Gastrocnemius medialis (tissue), 4 donors: ENCODE results near the gene FMNL3. TPM values are rescaled to one million over a fixed set of nuclear protein-coding genes. Genes with fewer than 3 reads are reported as not detected.
A peak's percentile ranks its signal among the peaks of the same experiment; 100 is the strongest.

Experiments used
- ATAC-seq, 2 donors: fragments of 150-250 bp; one replicate each; pipeline ENCODE4 v1.9.1; 2016
- DNase-seq, 2 donors: peaks; one replicate each; pipeline ENCODE4 v3.0.0-alpha.2; 2019
- H3K27ac ChIP-seq, 4 donors: fragments of 200-600 bp; sonication (generic); 1 replicate in 1 of 4; 2 replicates in 3 of 4; pipeline ENCODE4 v1.5.1; 2016 to 2018; ENCODE audit warnings: mild to moderate bottlenecking in 2 of 4, moderate library complexity in 1 of 4
- H3K27me3 ChIP-seq, 3 donors: fragments of 200-600 bp; sonication (generic) in 2 of 3; 1 replicate in 1 of 3; 2 replicates in 2 of 3; pipeline versions ENCODE4 v1.5.1 to v1.6.0; 2016 to 2019; ENCODE audit warnings: mild to moderate bottlenecking in 1 of 3, moderate library complexity in 1 of 3
- H3K36me3 ChIP-seq, 2 donors: fragments of 200-600 bp; sonication (generic) in 1 of 2; one replicate each; pipeline ENCODE4 v1.5.1; 2017 to 2018
- H3K4me1 ChIP-seq, 2 donors: fragments of 200-600 bp; sonication (generic) in 1 of 2; one replicate each; pipeline ENCODE4 v1.5.1; 2016 to 2017; ENCODE audit warnings: mild to moderate bottlenecking in 2 of 2
- H3K4me3 ChIP-seq, 4 donors: fragments of 200-600 bp; sonication (generic) in 3 of 4; 1 replicate in 1 of 4; 2 replicates in 3 of 4; pipeline ENCODE4 v1.5.1; 2016 to 2019; ENCODE audit warnings: mild to moderate bottlenecking in 2 of 4
- H3K9me3 ChIP-seq, 3 donors: fragments of 200-600 bp; sonication (generic) in 2 of 3; 1 replicate in 1 of 3; 2 replicates in 2 of 3; pipeline ENCODE4 v1.5.1; 2016 to 2019
- POLR2A ChIP-seq, 2 donors: fragments of 450-650 bp; IDR thresholded peaks; one replicate each; pipeline ENCODE4 v1.6.1; 2017; ENCODE audit warnings: antibody characterized with exemption in 2 of 2, mild to moderate bottlenecking in 2 of 2, moderate library complexity in 2 of 2
- in situ Hi-C, 4 donors: fragments of 200-750 bp; cut with MboI; loops; one replicate each; pipeline versions ENCODE4 v1.15.0 to v1.8.0; 2017; ENCODE audit warnings: low sequenced_read_pairs in 4 of 4
- intact Hi-C: fragments of 100-400 bp; cut with DNase I; formaldehyde crosslinking; loops from one replicate; pipeline ENCODE4 v1.15.1; 2023; ENCODE audit warnings: low total_unique reads
- total RNA-seq, 4 donors: library from RNA; depleted of rRNA; stranded (reverse); fragments of >200 nt; gene quantifications; one replicate each; pipeline versions ENCODE4 v1.1.0 to v1.2.3, GENCODE V29; 2016
- TF ChIP-seq, protein P1 (sequence below), 5 experiments: fragments of 450-650 bp in 3 of 5; fragments of 200-600 bp in 2 of 5; sonication (generic) in 2 of 5; IDR thresholded peaks in 4 of 5; conservative IDR thresholded peaks in 1 of 5; 1 replicate in 4 of 5; 2 replicates in 1 of 5; pipeline ENCODE4 v1.5.1; 2016 to 2019; ENCODE audit warnings: antibody characterized with exemption in 5 of 5, mild to moderate bottlenecking in 3 of 5, moderate library complexity in 3 of 5

Gene FMNL3
- total RNA-seq, 4 donors from 2014 or later: 2.0 to 5.5 (median 4.9) TPM

DNA sequence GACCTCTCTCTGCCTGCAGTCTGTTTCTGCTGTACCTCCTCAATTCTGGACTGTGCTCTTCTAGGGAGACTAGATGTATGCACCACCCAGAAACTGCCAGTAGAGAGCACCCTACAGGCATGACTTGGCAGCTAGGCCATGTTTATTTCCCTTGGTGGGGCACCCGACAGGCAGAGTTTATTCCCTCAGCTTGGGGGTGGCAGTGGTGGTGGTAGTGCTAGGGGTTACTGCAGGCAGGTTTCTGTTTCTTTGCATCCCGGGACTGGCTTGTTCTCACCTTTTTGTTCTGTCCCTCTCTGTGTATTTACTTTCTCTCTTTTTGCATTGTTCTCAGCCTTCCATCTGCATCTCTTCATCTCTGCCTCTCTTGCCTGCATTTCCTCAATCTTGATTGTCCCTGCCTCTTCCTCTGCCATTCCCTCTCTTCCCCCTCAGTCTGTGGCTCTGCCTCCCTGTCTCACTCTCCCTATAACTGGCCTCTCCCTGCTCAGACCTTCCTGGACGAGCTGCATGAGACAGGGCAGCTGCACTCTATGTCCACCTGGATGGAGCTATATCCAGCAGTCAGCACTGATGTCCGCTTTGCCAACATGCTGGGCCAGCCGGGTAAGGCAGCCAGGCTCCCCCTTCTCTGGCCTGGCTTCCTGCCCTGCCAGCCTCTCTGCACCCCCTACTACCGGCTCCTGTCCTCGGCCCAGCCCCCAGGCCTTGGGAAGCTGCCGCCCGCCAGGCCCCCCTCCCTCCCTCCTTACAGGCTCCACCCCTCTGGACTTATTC, 70.0 kb downstream of the FMNL3 start:
- peak overlapping the region in 3 of 4 donors; percentile 10 to 39 (median 11) for H3K27ac ChIP-seq
- no peaks in the 10 kb centered on the region for H3K27me3 ChIP-seq
- TF ChIP-seq POLR2A (IDR thresholded peaks at IDR 0.05): no peak
- TF ChIP-seq, protein P1, sequence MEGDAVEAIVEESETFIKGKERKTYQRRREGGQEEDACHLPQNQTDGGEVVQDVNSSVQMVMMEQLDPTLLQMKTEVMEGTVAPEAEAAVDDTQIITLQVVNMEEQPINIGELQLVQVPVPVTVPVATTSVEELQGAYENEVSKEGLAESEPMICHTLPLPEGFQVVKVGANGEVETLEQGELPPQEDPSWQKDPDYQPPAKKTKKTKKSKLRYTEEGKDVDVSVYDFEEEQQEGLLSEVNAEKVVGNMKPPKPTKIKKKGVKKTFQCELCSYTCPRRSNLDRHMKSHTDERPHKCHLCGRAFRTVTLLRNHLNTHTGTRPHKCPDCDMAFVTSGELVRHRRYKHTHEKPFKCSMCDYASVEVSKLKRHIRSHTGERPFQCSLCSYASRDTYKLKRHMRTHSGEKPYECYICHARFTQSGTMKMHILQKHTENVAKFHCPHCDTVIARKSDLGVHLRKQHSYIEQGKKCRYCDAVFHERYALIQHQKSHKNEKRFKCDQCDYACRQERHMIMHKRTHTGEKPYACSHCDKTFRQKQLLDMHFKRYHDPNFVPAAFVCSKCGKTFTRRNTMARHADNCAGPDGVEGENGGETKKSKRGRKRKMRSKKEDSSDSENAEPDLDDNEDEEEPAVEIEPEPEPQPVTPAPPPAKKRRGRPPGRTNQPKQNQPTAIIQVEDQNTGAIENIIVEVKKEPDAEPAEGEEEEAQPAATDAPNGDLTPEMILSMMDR (IDR thresholded peaks at IDR 0.05 in 4 of 5, conservative IDR thresholded peaks at IDR 0.05 in 1 of 5): peak; percentile 44 to 69 (median 54)
- ATAC-seq: peak; percentile 80 to 81
- peak; percentile 14 to 49 for DNase-seq
- peaks cover 10 to 20% of the 10 kb centered on the region in 2 donors for H3K4me1 ChIP-seq
- peaks cover 0 to 30% of the 10 kb centered on the region in 2 donors for H3K36me3 ChIP-seq
- H3K9me3 ChIP-seq: no peaks in the 10 kb centered on the region
- intact Hi-C loops: loop anchor here (2.0 kb wide), 1 partner anchor 70 kb away; the partner anchor contains the start of gene FMNL3
- H3K4me3 ChIP-seq: no peak overlapping the region
- in situ Hi-C loops: no loop called here

DNA sequence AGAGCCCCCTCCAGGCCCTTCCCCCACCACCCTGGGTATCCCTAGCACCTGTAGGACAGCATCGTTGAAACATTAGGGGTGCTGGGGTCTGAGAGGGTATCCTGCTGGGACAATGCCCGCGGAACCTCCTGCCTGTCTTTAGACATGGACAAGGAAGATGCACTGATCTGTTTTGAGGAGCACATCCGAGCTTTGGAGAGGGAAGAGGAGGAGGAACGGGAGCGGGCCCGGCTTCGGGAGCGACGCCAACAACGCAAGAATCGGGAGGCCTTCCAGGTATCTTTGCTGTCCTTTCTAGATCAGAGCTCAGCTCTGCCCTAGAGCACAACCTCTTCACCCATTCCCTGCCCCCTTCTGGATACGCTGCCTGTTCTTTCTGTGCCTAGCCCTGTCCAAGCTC, 70.6 kb downstream of the FMNL3 start:
- in situ Hi-C loops (no loop called here), intact Hi-C loops (loop anchor here (2.0 kb wide), 1 partner anchor 70 kb away; the partner anchor contains the start of gene FMNL3)
- H3K4me3 ChIP-seq: no peak overlapping the region
- H3K9me3 ChIP-seq: no peaks in the 10 kb centered on the region
- H3K4me1 ChIP-seq: peaks cover 10 to 20% of the 10 kb centered on the region in 2 donors
- DNase-seq (no peak), ATAC-seq (no peak)
- H3K27me3 ChIP-seq: no peaks in the 10 kb centered on the region
- peaks cover 0 to 24% of the 10 kb centered on the region in 2 donors for H3K36me3 ChIP-seq
- TF ChIP-seq, protein P1 (IDR thresholded peaks at IDR 0.05 in 4 of 5, conservative IDR thresholded peaks at IDR 0.05 in 1 of 5): no peak
- no peak for TF ChIP-seq POLR2A (IDR thresholded peaks at IDR 0.05)
- H3K27ac ChIP-seq: peak overlapping the region in 1 of 4 donors; percentile 39

DNA sequence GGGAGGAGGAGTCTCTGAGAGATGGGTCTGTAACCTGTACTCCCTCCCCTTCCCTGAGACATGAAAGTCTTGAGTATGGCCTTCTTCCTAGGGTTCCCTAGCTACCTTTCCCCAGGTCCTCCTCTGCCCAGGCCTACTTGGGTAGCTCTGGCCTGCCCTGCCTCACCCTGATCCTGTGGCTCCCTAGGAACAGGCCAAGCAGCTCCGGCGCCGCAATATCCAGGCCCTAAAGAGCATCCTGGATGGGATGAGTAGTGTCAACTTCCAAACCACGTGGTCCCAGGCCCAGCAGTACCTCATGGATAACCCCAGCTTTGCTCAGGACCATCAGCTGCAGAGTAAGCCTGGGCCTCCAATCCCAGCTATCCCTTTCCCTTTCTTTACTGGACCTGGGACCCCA, 71.5 kb downstream of the FMNL3 start:
- Histone ChIP-seq H3K4me3 (no peak overlapping the region), H3K4me1 (peaks cover 9 to 15% of the 10 kb centered on the region in 2 donors), H3K36me3 (peaks cover 0 to 23% of the 10 kb centered on the region in 2 donors), H3K27me3 (no peaks in the 10 kb centered on the region), H3K27ac (no peak overlapping the region), H3K9me3 (no peaks in the 10 kb centered on the region)
- TF ChIP-seq, protein P1 (IDR thresholded peaks at IDR 0.05 in 4 of 5, conservative IDR thresholded peaks at IDR 0.05 in 1 of 5): no peak
- no peak for TF ChIP-seq POLR2A (IDR thresholded peaks at IDR 0.05)
- DNase-seq: no peak
- intact Hi-C loops (loop anchor here (2.0 kb wide), 1 partner anchor 71 kb away; the partner anchor contains the start of gene FMNL3), in situ Hi-C loops (no loop called here)
- ATAC-seq: no peak

DNA sequence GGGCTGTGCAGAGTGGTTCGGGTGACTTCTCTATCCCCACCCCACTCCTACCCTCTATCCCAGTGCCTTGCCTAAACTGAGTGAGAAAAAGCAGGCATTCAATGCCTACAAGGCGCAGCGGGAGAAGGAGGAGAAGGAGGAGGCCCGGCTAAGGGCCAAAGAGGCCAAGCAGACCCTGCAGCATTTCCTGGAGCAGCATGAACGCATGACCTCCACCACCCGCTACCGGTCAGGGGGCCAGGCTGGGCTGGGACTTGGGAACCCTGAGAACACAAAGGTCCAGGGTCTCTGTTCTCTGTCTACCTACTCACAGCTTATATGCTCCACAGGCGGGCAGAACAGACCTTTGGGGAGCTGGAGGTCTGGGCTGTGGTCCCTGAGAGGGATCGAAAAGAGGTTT, 72.2 kb downstream of the FMNL3 start:
- no peaks in the 10 kb centered on the region for H3K9me3 ChIP-seq
- ATAC-seq: no peak
- no peak for DNase-seq
- H3K27ac ChIP-seq: no peak overlapping the region
- H3K36me3 ChIP-seq: peaks cover 0 to 23% of the 10 kb centered on the region in 2 donors
- no peaks in the 10 kb centered on the region for H3K27me3 ChIP-seq
- H3K4me3 ChIP-seq: no peak overlapping the region
- in situ Hi-C loops: no loop called here
- intact Hi-C loops: no loop called here
- peaks cover 5 to 11% of the 10 kb centered on the region in 2 donors for H3K4me1 ChIP-seq
- no peak for TF ChIP-seq POLR2A (IDR thresholded peaks at IDR 0.05)
- TF ChIP-seq, protein P1 (IDR thresholded peaks at IDR 0.05 in 4 of 5, conservative IDR thresholded peaks at IDR 0.05 in 1 of 5): no peak
